Urothelium cell line (cell line): ENCODE data around the gene COMMD4.
A peak's percentile ranks its signal among the peaks of the same experiment; 100 is the strongest.

Experiments used
- DNase-seq: peaks from one replicate; pipeline ENCODE4 v3.0.0; 2011; ENCODE audit warnings: low spot score, mixed read lengths
- FAIRE-seq: peaks from 2 replicates; lab custom pipeline; 2011; peaks lifted over from hg19 to GRCh38; lab: Jason Lieb, UNC

COMMD4 gene

DNA sequence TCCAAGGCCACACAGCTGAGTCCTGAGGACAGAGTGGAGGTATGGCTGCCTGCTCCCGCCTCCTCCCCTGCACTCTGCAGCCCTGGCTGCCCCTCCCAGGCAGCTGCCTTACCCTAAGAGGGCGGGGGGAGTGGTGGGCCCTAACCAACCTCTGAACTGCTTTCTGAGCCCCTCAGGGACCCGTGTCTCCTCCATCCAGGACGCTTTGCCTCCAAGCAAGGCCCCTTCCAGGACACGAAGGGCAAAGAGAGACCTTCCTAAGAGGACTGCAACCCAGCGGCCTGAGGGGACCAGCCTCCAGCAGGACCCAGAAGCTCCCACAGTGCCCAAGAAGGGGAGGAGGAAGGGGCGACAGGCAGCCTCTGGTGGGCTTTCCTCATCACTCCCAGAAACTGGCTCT lies 18.6 kb downstream of the COMMD4 start:
- DNase-seq (no peak), FAIRE-seq (no peak)

DNA sequence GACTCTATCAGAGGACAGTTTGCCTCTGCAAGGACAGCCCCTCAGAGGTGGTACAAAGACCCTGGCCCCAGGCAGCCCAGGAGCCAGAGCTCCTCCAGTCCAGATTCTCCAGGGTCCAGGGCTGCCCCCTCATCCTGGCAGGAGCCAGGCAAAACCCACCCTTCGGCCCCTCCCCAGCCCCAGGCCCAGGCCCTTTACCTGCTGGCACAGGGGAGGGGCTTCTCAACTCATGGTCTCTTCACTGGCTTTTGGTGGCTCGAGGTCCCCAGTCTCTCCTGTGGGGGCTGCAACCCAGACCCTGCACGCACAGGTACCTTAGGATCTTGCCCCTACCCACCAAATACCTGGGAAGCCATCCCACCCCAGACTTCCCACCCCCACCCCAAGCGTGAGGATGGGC lies 19.5 kb downstream of the COMMD4 start:
- no peak for DNase-seq
- FAIRE-seq: no peak

DNA sequence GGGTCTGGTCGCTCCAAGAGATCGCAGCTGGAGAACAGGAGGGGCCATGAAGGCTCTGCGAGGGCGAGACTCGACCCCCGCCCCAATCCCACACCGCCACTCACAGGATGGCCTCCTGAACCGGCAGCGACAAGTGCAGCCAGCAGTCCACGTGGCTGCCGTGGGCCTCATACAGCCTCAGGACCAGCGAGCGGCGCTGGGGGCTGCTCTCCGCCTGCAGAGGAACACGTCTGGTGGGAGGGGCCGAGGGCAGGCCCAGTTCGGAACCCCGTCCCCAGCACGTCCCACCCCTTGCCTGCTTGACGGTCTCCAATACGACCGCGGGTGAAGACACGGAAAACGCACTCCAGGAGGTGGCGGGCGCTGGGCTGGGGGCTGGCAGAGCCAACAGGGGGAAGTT lies 20.1 kb downstream of the COMMD4 start:
- DNase-seq: no peak
- FAIRE-seq: no peak

DNA sequence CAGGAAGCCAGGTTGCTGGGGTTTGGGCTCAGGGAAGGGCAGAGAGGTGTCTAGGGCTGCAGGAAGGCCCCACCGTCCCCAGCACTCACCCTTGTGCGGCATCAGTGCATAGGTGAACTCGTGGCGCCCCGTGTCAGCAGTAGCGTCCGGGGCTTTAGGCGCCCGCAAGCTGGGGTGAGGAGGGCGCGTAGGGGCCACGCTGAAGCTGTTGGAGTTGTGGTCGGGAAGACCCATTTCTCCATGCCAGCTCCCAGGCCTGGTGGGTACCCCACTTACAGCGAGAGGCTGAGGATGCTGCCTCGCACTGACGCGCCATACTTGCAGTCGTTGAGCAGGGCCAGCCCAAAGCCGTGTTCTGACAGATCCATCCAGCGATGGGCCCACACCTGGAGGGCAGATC lies 20.7 kb downstream of the COMMD4 start:
- DNase-seq (no peak), FAIRE-seq (no peak)

DNA sequence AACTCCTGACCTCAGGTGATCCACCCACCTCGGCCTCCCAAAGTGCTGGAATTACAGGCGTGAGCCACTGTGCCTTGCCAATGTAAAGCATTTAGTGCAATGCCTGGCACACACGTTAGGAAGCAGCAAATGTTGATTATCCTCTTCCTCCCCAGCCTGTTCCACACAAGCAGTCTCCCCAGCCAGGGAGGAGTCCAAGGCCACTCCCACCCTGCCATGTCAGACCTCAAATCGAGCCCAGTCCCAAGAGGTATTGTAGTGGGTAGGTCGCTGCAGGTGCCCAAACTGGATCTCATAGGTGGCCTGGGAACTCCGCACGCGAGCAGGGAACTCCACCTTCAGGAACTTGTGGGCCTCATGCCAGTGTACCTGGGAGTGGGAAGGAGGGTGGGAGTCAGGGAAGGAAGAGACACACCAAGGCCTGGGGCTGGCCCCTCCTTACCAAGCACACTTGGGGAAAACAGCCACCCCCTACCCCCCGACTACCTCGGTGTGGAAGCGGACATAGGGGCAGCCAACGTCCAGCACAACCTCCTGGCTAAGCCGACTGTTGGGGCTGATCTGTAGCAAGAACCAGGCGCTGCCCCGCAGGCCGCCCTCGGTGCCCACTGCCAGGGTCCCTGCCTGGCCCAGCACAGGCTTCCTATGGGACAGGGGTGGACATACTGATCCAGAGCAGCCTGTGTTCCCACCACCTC lies 22.3 kb downstream of the COMMD4 start:
- no peak for DNase-seq

DNA sequence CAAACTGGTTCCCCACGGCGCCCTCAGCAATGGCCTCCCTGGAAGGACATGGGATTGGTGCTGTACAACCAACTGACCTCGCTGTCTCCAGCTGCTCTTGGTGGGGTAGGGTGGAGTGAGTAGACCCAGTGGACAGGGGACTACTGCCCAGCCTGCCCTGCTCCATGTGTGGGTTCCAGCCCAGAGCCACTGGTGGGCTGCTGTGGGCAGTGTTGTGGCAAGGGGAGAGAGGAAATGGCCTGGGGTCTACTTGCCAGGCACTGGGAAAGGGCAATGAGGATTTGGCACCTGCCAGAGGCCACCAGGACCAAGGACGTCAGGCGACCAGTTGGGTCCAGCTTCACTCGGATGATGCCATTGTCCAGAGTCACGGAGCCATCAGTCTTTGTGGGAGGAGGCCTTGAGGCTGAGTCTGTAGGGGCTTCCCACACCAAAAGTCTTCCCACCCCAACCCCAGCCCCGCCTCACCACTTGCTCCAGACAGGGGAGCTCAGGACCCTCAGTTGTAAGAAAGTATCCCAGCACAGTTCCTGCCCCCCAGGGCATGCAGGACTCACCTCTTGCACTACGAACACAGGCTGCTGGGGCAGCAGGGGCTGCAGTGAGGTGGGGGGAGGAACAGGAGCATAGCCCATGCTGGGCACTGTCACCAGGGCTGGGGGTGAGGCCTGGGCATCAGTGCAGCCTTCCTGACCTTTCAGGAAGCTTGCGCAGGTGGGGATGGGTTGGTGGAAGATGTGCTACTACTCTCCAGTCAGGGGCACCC lies 23.1 kb downstream of the COMMD4 start:
- FAIRE-seq (no peak), DNase-seq (no peak)

More for the DNA sequence above, 22.3 kb downstream of the COMMD4 start:
- FAIRE-seq: no peak

DNA sequence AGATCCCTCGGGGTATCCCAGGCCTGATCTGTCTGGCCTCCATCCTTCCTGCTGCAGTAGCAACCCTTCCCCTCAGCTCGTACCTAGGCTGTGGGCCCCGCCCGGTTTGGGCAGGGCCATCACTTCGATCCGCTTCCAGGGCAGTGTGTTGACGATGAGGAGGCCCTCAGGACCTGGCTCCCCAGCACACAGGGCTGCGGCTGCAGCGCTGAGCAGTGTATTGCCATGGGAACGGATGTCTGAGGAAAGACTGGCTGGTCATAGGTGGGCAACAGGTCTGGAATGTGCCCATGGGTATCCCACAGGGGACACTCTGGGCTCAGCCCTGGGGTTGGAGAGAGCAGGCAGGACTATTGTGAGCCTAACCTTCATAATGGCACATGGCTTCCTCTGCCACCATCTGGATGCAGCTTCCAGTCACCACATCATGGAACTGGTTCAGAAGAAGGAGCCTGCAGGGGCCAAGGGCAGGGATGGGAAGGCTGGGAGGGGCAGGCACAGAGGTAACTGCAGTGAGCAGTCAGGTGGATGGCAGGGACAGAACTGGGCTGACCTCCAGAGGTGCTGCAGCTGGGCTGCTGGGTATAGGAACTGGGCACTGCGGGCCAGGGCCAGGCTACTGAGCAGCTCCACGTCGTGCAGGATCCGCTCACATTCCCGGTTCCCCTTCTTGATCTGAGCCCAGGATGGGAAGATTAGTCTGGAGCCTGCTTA lies 23.8 kb downstream of the COMMD4 start:
- DNase-seq (no peak), FAIRE-seq (no peak)

DNA sequence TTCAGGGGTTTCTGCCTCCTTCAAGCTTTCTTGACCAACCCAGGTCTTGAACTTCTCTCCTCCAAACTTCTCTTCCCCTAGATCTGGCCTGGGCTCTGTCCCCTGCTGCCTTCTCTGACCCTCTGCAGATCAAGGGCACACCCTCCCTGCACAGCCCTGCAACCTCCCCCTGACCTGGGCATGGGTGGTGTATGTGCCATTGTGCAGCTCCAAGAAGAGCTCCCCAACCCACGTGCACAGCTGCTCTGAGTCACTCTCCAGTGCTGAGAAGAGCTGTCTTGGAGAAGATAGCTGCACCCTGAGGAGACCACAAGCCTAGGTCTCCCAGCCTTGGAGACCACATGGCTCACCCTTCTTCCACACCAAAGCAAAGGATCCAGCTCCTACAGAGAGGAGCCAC lies 24.5 kb downstream of the COMMD4 start:
- no peak for FAIRE-seq
- DNase-seq: no peak

DNA sequence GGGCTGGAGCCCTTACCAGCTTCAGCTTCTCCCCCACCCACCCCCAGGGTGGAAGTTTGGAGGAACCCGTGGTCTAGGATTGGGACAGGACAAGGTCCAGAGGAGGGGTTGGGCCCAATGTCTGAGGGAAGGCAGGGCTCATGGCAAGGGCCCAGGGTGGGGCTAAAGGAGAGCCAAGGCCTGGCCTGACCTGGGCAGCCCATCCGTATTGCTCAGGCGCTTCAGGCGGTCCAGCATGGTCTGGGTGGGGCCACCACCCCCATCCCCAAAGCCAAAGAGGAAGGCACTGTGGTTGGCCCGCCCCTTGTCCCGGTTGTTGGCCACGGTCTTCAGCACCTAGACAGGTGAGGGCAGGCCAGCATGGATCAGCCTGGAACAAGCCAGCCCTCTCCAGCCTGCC lies 25.0 kb downstream of the COMMD4 start:
- FAIRE-seq: no peak

DNA sequence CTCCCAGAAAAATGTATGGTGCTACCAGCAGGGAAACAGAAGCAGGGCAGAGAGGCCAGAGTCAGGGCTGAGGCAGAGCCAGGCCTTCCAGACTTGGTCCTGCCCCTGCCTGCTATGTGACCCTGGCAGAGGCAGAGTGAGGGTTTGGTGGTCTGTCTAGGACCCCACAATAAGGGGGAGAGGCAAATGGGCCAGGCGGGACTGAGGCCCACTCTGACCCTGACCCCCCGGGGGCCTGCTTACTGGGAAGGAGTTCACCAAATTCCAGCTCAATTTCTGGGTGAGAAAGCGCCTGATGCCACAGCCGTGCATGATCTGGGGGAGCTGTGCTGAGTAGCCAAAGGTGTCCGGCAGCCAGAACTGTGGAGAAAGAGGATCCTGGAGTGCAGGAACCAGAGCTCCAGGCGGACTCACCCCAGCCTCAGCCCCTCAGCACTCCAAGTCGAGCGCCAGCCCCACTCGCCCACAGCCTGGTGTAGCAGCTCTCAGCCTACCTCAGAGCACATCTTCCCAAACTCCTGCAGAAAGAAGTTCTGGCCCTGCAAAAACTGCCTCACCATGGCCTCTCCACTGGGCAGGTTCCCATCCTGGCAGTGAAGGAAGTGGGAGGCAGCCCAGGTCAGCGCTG lies 25.6 kb downstream of the COMMD4 start:
- no peak for DNase-seq
- no peak for FAIRE-seq

More for the DNA sequence above, 25.0 kb downstream of the COMMD4 start:
- DNase-seq: no peak

DNA sequence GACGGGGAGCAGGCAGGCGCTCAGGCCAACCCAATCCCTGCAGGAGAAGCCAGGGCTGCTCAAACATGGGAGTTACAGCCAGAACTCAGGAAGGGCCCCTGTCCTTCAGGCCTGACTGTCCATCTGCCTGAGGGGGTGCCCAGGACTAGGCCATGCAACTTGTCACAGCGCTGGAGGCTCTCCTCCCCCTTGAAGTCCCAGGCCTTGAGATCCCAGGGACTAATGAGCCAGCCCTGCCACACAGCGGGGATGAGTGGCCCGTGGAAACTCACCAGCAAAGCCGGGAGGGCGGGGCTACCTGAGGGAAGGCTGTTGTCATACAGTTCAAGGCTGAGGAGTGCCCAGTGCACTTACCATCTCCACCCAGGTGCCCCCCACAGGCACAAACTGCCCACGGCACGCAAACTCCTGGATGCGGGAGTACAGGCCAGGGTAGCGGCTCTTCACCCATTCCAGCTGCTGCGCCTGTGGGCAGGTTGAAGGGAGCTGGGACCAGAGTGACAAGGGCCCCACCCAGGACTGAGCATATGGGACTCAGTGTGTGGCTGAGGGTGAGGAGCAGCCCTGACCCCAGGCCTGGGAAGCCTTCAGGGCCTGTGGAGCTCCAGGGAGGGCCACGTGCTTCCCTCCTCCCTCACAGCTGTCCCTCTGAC lies 26.3 kb downstream of the COMMD4 start:
- FAIRE-seq (no peak), DNase-seq (no peak)

DNA sequence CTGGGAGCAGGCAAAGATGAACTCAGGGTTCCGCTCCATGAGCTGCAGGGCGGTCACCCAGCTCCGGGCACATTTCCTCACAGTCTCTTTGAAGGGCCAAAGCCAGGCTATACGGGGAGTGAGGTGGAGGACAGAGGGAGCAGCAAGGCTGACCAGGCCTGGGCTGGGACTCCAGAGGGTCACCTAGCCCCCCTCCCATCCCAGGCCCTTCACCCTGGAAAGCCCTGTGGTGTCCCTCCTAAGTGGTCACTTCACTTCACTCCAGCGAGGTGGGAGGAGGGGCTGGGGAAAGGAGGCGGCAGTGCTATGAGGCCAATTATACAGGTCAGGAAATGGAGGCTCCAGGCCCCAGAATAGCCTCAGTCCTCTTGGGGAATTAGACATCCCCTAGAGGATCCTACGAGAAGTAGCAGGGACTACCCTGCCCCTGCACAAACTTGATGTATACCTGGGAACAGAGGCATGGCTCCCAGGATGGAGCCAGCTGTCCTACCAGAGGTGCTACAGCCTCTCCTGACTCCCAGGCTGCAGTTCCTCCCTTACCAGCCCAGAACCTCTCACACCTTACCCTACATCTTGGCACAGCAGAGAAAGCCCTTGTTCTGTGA lies 26.9 kb downstream of the COMMD4 start:
- no peak for DNase-seq
- no peak for FAIRE-seq

DNA sequence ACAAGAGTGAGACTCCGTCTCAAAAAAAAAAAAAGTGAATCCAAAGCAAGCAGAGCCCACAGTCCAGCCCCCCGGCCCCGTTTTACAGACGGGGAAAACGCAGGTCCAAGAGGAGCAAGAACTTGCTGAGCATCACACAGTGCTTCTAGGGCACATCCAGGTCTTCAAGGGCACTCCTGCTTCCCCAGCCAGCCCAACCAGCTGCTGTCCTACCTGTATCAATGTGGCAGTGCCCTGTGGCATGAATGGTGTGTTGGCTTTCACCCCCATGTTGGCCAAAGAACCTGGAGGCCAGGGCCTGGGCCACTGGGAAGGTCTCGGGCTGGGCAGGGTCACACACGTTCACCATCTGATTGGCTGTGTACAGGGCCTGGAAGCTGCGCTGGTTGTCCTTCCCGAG lies 27.9 kb downstream of the COMMD4 start:
- DNase-seq (no peak), FAIRE-seq (no peak)

DNA sequence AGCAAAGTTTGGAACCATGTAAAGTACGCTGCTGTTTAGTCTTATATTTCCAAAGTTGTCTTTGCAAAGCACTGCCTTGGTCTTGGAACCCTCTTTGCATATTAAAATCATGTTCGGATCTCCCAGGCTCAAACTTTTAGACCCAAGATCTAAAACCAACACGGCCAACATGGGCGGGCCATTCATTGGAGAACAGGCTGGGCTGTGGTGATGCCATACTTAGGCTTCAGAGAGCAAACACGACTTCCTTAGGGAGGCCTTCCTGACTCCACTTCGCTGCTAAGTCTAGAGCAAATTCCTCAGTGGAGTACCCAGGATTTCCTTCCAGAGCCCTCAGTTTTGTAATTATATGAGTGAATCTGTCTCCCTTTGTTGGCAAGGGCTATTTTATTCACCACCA lies 29.0 kb downstream of the COMMD4 start:
- FAIRE-seq: no peak
- no peak for DNase-seq

DNA sequence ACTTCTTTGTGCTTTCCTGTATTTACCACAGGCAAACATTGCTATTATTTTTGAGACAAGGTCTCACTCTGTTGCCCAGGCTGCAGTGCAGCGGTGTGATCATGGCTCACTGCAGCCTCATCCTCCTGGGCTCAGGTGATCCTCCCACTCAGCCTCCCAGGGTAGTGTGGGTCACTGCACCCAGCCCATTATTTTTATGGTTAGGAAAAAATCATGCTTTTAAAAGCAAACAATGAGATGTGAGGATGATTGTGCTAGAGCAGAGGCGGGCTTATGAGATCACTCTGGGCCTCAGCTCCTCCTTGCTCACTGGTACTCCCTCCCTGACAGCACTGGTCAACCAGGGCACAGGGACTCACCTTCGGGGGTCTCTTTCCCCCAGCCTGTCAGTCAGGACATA lies 30.3 kb downstream of the COMMD4 start:
- FAIRE-seq: no peak

DNA sequence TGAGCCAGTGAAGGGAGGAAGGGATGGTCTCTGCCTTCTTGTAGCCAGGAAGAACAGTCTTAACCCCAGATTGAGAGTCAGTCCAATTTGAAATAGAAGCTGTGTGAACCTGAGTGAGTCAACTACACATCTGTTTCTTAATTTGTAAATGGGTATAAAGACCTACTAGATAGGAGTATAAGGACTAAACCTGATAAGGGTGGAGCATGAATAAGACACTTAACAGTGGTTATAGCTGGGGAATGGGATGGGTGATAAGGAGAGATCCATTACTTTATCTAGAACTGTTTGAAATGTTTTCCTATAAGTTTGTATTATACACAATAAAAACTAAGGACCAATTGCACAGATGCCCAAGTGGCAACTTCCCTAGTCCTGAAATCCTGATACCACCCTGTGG lies 31.1 kb downstream of the COMMD4 start:
- no peak for FAIRE-seq

More for the DNA sequence above, 30.3 kb downstream of the COMMD4 start:
- DNase-seq: no peak

DNA sequence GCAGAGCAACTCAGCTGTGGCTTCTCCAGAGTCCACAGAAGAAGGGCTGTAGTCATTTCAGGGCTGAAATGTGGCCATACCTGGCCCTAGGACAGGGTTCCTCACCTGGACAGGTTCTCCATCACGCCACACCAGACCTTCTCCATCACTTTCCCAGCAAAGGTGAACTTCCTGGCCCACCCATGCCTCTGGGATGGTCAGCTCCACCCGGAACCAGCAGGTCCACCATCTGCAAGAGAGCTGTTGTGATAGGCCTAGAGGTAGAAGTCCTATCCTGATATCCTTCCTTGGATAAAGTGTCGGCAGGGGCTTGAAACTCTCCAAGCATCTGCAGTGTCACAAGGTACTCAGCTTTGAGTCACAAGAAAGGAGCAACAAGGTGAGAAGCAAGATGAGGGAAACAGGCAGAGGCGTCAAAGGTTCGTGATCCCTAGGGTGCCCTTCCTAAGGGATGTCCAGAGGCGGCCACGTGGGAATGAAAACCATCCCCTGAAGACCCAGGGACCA lies 31.6 kb downstream of the COMMD4 start:
- FAIRE-seq: no peak
- no peak for DNase-seq

More for the DNA sequence above, 31.1 kb downstream of the COMMD4 start:
- no peak for DNase-seq

DNA sequence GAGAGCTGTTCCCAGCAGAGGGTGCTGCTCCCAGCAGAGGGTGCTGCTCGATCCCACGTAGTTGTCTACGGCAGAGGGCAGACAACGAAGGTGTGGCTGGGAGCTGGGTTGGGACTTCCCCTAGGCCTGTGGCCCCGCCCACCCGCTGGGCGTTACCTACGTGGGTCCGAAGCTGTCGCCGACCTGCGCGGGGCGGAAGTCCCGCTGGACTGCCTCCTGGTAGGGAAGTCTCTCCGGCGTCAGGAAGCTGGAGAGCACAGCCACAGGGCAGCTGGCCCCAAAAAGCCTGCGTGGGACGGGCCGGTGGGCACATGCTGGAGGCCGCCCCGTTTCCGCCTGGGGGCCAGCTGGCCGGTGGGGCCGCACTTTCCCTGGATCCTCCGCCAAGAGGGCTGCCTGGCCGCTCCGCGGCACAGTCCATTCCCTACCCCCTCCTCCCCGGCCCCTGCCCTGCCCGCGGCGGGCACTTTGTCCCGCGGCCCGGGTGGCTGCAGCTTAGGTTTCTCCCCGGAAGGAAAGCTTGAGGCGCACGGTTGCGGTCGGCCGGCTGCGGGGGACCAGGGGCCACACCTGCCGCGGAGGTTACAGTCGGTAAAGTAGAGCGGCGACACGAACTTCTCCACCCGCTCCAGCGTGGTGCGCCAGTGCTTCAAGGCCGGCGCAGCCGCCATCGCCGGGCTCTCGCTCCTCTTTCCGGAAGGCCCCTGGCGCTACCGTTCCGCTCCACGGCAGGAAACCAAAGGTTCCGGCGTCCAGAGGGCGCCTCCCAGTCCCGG lies 32.2 kb downstream of the COMMD4 start, which contains the start of gene MAN2C1:
MAN2C1 (minus strand) TSS at position 695 of the 776 bp plus-strand sequence; CDS start at position 671, 24 bp downstream.
- FAIRE-seq (peak; percentile 98), DNase-seq (peak; percentile 98)

DNA sequence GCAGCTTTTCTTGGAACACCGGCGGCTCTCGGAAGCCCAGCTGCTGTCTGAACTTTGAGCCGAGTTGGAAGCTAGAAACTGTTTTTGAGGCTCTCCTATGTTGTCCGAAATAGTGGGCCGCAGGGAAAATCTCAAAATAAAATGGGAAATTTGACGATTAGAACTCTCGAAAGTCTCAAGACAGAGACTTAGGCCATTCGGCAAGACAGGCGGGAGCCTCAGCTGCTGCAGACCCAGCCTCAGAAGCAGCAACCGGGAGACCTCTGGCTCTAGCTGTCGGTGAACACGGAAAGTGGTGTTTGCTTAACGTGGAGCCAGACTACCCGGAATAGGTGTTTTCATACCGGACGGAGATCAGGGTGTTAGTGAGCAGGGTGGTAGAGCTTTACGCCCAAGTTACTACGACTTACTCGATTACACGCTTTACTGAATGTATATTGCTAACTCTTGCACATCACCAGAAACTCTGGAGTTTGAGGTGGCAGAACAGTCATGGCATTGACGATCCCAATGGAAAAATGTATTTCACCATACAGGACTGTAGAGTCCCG lies 32.9 kb downstream of the COMMD4 start:
- no peak for DNase-seq
- FAIRE-seq: no peak
